Liver (tissue), 9 donors: ENCODE measurements around the gene TMEM26. TPM values are rescaled to one million over a fixed set of nuclear protein-coding genes. Genes with fewer than 3 reads are reported as not detected.

Experiments used
- DNase-seq: peaks from one replicate; pipeline ENCODE4 v3.0.0-alpha.2; 2017; ENCODE audit warnings: low spot score
- H3K27ac ChIP-seq, 2 donors: one replicate each; pipeline ENCODE4 v1.7.0; 2013; ENCODE audit warnings: inconsistent platforms in 2 of 2, low read length in 2 of 2, control low read depth in 1 of 2, low read depth in 1 of 2, mild to moderate bottlenecking in 1 of 2
- H3K27me3 ChIP-seq, 4 donors: one replicate each; pipeline versions ENCODE4 v1.6.1 to v1.7.0; 2013; ENCODE audit warnings: low read length in 3 of 4, inconsistent platforms in 1 of 4, mild to moderate bottlenecking in 1 of 4, moderate library complexity in 1 of 4; ENCODE audit not compliant: control insufficient read depth in 4 of 4, insufficient read depth in 4 of 4
- H3K36me3 ChIP-seq, 4 donors: one replicate each; pipeline versions ENCODE4 v1.6.1 to v1.7.0; 2013; ENCODE audit warnings: low read length in 3 of 4, mild to moderate bottlenecking in 3 of 4, low read depth in 1 of 4, moderate library complexity in 1 of 4; ENCODE audit not compliant: control insufficient read depth in 4 of 4, insufficient read depth in 3 of 4
- H3K4me1 ChIP-seq, 4 donors: one replicate each; pipeline versions ENCODE4 v1.6.1 to v1.7.0; 2013; ENCODE audit warnings: low read length in 3 of 4, mild to moderate bottlenecking in 3 of 4, moderate library complexity in 1 of 4; ENCODE audit not compliant: control insufficient read depth in 4 of 4, insufficient read depth in 4 of 4
- H3K4me3 ChIP-seq, 3 donors: one replicate each; pipeline versions ENCODE4 v1.6.1 to v1.7.0; 2013; ENCODE audit warnings: low read length in 3 of 3, control low read depth in 1 of 3, low read depth in 1 of 3, mild to moderate bottlenecking in 1 of 3
- H3K9ac ChIP-seq, 2 donors: one replicate each; pipeline ENCODE4 v1.7.0; 2013; ENCODE audit warnings: low read length in 2 of 2, mild to moderate bottlenecking in 2 of 2, moderate library complexity in 2 of 2, control low read depth in 1 of 2, low read depth in 1 of 2
- H3K9me3 ChIP-seq, 4 donors: one replicate each; pipeline versions ENCODE4 v1.6.1 to v1.7.0; 2013; ENCODE audit warnings: low read length in 3 of 4; ENCODE audit not compliant: control insufficient read depth in 4 of 4
- EGR1 ChIP-seq, 2 donors: IDR thresholded peaks; 2 replicates each; pipeline ENCODE4 v1.6.1; 2016 to 2018; ENCODE audit warnings: antibody characterized with exemption in 2 of 2, low read depth in 2 of 2
- FOXA1 ChIP-seq: IDR thresholded peaks from 2 replicates; pipeline ENCODE4 v1.6.1; 2016; ENCODE audit warnings: antibody characterized with exemption
- FOXA2 ChIP-seq: IDR thresholded peaks from 2 replicates; pipeline ENCODE4 v1.6.1; 2016; ENCODE audit warnings: antibody characterized with exemption
- GABPA ChIP-seq, 2 donors: IDR thresholded peaks in 1 of 2; conservative IDR thresholded peaks in 1 of 2; 2 replicates each; pipeline ENCODE4 v1.6.1; 2016; ENCODE audit warnings: antibody characterized with exemption in 2 of 2, mild to moderate bottlenecking in 1 of 2, moderate library complexity in 1 of 2
- HNF4A ChIP-seq, 2 donors: conservative IDR thresholded peaks; 2 replicates each; pipeline ENCODE4 v1.6.1; 2016; ENCODE audit warnings: antibody characterized with exemption in 2 of 2, mild to moderate bottlenecking in 2 of 2
- HNF4G ChIP-seq: IDR thresholded peaks from 2 replicates; pipeline ENCODE4 v1.6.1; 2016; ENCODE audit warnings: antibody characterized with exemption
- JUND ChIP-seq, 2 donors: IDR thresholded peaks; 2 replicates each; pipeline ENCODE4 v1.6.1; 2016; ENCODE audit warnings: antibody characterized with exemption in 2 of 2
- NR2F2 ChIP-seq: IDR thresholded peaks from 2 replicates; pipeline ENCODE4 v1.6.1; 2016; ENCODE audit warnings: antibody characterized with exemption
- RAD21 ChIP-seq, 2 donors: IDR thresholded peaks; 2 replicates each; pipeline ENCODE4 v1.6.1; 2016; ENCODE audit warnings: antibody characterized with exemption in 2 of 2, mild to moderate bottlenecking in 2 of 2
- RXRA ChIP-seq, 2 donors: IDR thresholded peaks; 2 replicates each; pipeline ENCODE4 v1.6.1; 2017 to 2018; ENCODE audit warnings: antibody characterized with exemption in 2 of 2, mild to moderate bottlenecking in 1 of 2
- SP1 ChIP-seq: IDR thresholded peaks from 2 replicates; pipeline ENCODE4 v1.6.1; 2018; ENCODE audit warnings: antibody characterized with exemption, mild to moderate bottlenecking
- TAF1 ChIP-seq: conservative IDR thresholded peaks from 2 replicates; pipeline ENCODE4 v1.6.1; 2016; ENCODE audit warnings: antibody characterized with exemption, mild to moderate bottlenecking
- YY1 ChIP-seq: IDR thresholded peaks from 2 replicates; pipeline ENCODE4 v1.6.1; 2016; ENCODE audit warnings: antibody characterized with exemption, mild to moderate bottlenecking
- WGBS: extraction: QIAGEN DNeasy Blood & Tissue Kit; methylation state at CpG from one replicate; pipeline ENCODE4 v1.1.7; 2013; 5-methylcytosine and 5-hydroxymethylcytosine counted together
- polyA plus RNA-seq, 2 donors: library from polyadenylated mRNA; stranded (reverse) in 1 of 2; unstranded in 1 of 2; fragments of 200-250 nt in 1 of 2; fragments of >200 nt in 1 of 2; fragmentation: Nextera tagmentation in 1 of 2; extraction: Ambion mirVana in 1 of 2; gene quantifications; one replicate each; pipeline versions ENCODE4 v1.2.1 to v1.2.3, GENCODE V29; 2013 to 2015
- total RNA-seq, 2 donors: library from RNA; depleted of rRNA; stranded (reverse); fragments of >200 nt; gene quantifications; one replicate each; pipeline ENCODE4 v1.2.3, GENCODE V29; 2014
- TF ChIP-seq, protein P1 (sequence below): IDR thresholded peaks from 2 replicates; pipeline ENCODE4 v1.6.1; 2016; ENCODE audit warnings: antibody characterized with exemption
- TF ChIP-seq, protein P2 (sequence below): fragments of 150-350 bp; IDR thresholded peaks from 2 replicates; pipeline ENCODE4 v1.5.1; 2017; ENCODE audit warnings: improper control_type of control experiment, low read depth, low read length; ENCODE audit not compliant: missing input control
- TF ChIP-seq, protein P3 (sequence below): IDR thresholded peaks from 2 replicates; pipeline ENCODE4 v1.6.1; 2016; ENCODE audit warnings: antibody characterized with exemption
- TF ChIP-seq, protein P4 (sequence below): IDR thresholded peaks from 2 replicates; pipeline ENCODE4 v1.6.1; 2016; ENCODE audit warnings: antibody characterized with exemption, mild to moderate bottlenecking
- TF ChIP-seq, protein P5 (sequence below): IDR thresholded peaks from 2 replicates; pipeline ENCODE4 v1.6.1; 2016; ENCODE audit warnings: antibody characterized with exemption
- donor health status: healthy.
- donor health status: healthy.
- donor health status: healthy.
- donor health status: healthy.
- donor health status: healthy.

The TMEM26 gene
- total and polyA plus RNA-seq, 4 donors = 0.31 to 5.5 (median 1.2) TPM

DNA sequence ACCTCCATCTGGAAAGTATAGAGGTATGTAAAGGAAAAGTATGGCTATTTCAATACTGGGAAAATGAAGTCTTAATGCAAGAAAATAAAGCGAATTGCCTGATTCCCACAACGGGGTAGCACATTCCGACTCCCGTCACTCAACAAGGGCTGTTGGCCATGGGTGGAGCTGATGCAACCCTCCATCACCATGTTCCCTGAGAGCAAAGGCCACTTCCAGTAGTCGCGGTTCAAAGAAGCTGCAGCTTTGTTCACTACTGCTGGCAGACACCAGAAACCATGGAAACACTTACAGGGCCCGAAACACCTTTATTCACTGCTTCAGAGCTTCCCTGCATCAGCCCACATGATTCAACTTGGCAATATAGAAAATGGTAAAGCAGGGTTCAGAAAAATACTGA, 44.0 kb downstream of the TMEM26 start:
- H3K9ac ChIP-seq = no peak overlapping the region
- H3K4me3 ChIP-seq = no peak overlapping the region
- H3K9me3 ChIP-seq = no peaks in the 10 kb centered on the region
- 76% methylated on average over 7 of the region's 7 CpGs for WGBS
- H3K4me1 ChIP-seq = peaks cover 0 to 7% (median 3%) of the 10 kb centered on the region in 4 donors
- H3K27me3 ChIP-seq = no peaks in the 10 kb centered on the region
- no peak overlapping the region for H3K27ac ChIP-seq
- H3K36me3 ChIP-seq = no peaks in the 10 kb centered on the region
- TF ChIP-seq, protein P1, sequence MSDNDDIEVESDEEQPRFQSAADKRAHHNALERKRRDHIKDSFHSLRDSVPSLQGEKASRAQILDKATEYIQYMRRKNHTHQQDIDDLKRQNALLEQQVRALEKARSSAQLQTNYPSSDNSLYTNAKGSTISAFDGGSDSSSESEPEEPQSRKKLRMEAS = no peak
- no peak for TF ChIP-seq HNF4G
- no peak for TF ChIP-seq SP1
- TF ChIP-seq, protein P2, sequence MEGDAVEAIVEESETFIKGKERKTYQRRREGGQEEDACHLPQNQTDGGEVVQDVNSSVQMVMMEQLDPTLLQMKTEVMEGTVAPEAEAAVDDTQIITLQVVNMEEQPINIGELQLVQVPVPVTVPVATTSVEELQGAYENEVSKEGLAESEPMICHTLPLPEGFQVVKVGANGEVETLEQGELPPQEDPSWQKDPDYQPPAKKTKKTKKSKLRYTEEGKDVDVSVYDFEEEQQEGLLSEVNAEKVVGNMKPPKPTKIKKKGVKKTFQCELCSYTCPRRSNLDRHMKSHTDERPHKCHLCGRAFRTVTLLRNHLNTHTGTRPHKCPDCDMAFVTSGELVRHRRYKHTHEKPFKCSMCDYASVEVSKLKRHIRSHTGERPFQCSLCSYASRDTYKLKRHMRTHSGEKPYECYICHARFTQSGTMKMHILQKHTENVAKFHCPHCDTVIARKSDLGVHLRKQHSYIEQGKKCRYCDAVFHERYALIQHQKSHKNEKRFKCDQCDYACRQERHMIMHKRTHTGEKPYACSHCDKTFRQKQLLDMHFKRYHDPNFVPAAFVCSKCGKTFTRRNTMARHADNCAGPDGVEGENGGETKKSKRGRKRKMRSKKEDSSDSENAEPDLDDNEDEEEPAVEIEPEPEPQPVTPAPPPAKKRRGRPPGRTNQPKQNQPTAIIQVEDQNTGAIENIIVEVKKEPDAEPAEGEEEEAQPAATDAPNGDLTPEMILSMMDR = no peak
- no peak for TF ChIP-seq NR2F2
- no peak for TF ChIP-seq FOXA2
- no peak for TF ChIP-seq JUND (IDR thresholded peaks at IDR 0.05)
- TF ChIP-seq, protein P3, sequence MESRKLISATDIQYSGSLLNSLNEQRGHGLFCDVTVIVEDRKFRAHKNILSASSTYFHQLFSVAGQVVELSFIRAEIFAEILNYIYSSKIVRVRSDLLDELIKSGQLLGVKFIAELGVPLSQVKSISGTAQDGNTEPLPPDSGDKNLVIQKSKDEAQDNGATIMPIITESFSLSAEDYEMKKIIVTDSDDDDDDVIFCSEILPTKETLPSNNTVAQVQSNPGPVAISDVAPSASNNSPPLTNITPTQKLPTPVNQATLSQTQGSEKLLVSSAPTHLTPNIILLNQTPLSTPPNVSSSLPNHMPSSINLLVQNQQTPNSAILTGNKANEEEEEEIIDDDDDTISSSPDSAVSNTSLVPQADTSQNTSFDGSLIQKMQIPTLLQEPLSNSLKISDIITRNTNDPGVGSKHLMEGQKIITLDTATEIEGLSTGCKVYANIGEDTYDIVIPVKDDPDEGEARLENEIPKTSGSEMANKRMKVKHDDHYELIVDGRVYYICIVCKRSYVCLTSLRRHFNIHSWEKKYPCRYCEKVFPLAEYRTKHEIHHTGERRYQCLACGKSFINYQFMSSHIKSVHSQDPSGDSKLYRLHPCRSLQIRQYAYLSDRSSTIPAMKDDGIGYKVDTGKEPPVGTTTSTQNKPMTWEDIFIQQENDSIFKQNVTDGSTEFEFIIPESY = no peak
- TF ChIP-seq, protein P4, sequence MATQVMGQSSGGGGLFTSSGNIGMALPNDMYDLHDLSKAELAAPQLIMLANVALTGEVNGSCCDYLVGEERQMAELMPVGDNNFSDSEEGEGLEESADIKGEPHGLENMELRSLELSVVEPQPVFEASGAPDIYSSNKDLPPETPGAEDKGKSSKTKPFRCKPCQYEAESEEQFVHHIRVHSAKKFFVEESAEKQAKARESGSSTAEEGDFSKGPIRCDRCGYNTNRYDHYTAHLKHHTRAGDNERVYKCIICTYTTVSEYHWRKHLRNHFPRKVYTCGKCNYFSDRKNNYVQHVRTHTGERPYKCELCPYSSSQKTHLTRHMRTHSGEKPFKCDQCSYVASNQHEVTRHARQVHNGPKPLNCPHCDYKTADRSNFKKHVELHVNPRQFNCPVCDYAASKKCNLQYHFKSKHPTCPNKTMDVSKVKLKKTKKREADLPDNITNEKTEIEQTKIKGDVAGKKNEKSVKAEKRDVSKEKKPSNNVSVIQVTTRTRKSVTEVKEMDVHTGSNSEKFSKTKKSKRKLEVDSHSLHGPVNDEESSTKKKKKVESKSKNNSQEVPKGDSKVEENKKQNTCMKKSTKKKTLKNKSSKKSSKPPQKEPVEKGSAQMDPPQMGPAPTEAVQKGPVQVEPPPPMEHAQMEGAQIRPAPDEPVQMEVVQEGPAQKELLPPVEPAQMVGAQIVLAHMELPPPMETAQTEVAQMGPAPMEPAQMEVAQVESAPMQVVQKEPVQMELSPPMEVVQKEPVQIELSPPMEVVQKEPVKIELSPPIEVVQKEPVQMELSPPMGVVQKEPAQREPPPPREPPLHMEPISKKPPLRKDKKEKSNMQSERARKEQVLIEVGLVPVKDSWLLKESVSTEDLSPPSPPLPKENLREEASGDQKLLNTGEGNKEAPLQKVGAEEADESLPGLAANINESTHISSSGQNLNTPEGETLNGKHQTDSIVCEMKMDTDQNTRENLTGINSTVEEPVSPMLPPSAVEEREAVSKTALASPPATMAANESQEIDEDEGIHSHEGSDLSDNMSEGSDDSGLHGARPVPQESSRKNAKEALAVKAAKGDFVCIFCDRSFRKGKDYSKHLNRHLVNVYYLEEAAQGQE = no peak
- TF ChIP-seq YY1 = no peak
- no peak for TF ChIP-seq RAD21 (IDR thresholded peaks at IDR 0.05)
- TF ChIP-seq EGR1 (IDR thresholded peaks at IDR 0.05; ENCODE audit: low read depth in 2 of 2) = no peak
- TF ChIP-seq FOXA1 = no peak
- TF ChIP-seq HNF4A (conservative IDR thresholded peaks at IDR 0.05) = no peak
- TF ChIP-seq, protein P5, sequence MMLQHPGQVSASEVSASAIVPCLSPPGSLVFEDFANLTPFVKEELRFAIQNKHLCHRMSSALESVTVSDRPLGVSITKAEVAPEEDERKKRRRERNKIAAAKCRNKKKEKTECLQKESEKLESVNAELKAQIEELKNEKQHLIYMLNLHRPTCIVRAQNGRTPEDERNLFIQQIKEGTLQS = no peak
- TF ChIP-seq TAF1 = no peak
- TF ChIP-seq RXRA (IDR thresholded peaks at IDR 0.05) = no peak
- TF ChIP-seq GABPA (IDR thresholded peaks at IDR 0.05 in 1 of 2, conservative IDR thresholded peaks at IDR 0.05 in 1 of 2) = no peak
- DNase-seq = no peak
